Hepatocyte (in vitro differentiated cells): Measurements from ENCODE around the gene CORIN. TPM values are rescaled to one million over a fixed set of nuclear protein-coding genes. Genes with fewer than 3 reads are reported as not detected.

Source experiments
- DNase-seq: peaks from one replicate; pipeline ENCODE4 v3.0.0-alpha.2; 2016; ENCODE audit warnings: low spot score
- H2AFZ ChIP-seq: fragments of 200-600 bp; sonication (generic); 2 replicates; pipeline ENCODE4 v1.6.0; 2016; ENCODE audit warnings: antibody characterized with exemption, mild to moderate bottlenecking
- H3K27ac ChIP-seq: fragments of 200-600 bp; sonication (generic); 2 replicates; pipeline ENCODE4 v1.5.1; 2016; ENCODE audit warnings: mild to moderate bottlenecking
- H3K27me3 ChIP-seq: fragments of 200-600 bp; sonication (generic); 2 replicates; pipeline ENCODE4 v1.6.1; 2016
- H3K36me3 ChIP-seq: fragments of 200-600 bp; sonication (generic); replicated peaks from 2 replicates; pipeline ENCODE4 v1.5.1; 2016; ENCODE audit warnings: low read depth; ENCODE audit not compliant: insufficient read depth
- H3K4me1 ChIP-seq: fragments of 200-600 bp; sonication (generic); 2 replicates; pipeline ENCODE4 v1.5.1; 2016; ENCODE audit warnings: mild to moderate bottlenecking, moderate library complexity; ENCODE audit not compliant: insufficient read depth
- H3K4me2 ChIP-seq: fragments of 200-600 bp; sonication (generic); 2 replicates; pipeline ENCODE4 v1.6.0; 2016
- H3K4me3 ChIP-seq: fragments of 200-600 bp; sonication (generic); 2 replicates; pipeline ENCODE4 v1.5.1; 2016; ENCODE audit warnings: mild to moderate bottlenecking
- H3K79me2 ChIP-seq: fragments of 200-600 bp; sonication (generic); 2 replicates; pipeline ENCODE4 v1.6.0; 2017; ENCODE audit warnings: mild to moderate bottlenecking
- H3K9me2 ChIP-seq: fragments of 200-600 bp; sonication (generic); replicated peaks from 2 replicates; pipeline ENCODE4 v1.6.0; 2017; ENCODE audit warnings: mild to moderate bottlenecking; ENCODE audit not compliant: insufficient read depth
- H3K9me3 ChIP-seq: fragments of 200-600 bp; sonication (generic); 2 replicates; pipeline ENCODE4 v1.5.1; 2016; ENCODE audit warnings: low read depth, mild to moderate bottlenecking
- H4K20me1 ChIP-seq: fragments of 200-600 bp; sonication (generic); 2 replicates; pipeline ENCODE4 v1.6.0; 2016; ENCODE audit warnings: mild to moderate bottlenecking; ENCODE audit not compliant: insufficient read depth, poor library complexity, severe bottlenecking
- EZH2 ChIP-seq: fragments of 200-600 bp; sonication (generic); IDR thresholded peaks from 2 replicates; pipeline ENCODE4 v1.6.1; 2016; ENCODE audit warnings: antibody characterized with exemption, mild to moderate bottlenecking, borderline replicate concordance
- EZH2phosphoT487 ChIP-seq: fragments of 200-600 bp; sonication (generic); IDR thresholded peaks from one replicate; pipeline ENCODE4 v1.6.1; 2018; ENCODE audit warnings: antibody characterized with exemption, mild to moderate bottlenecking, low read depth, moderate library complexity; ENCODE audit not compliant: unreplicated experiment, severe bottlenecking
- WGBS: methylation state at CpG from one replicate; pipeline ENCODE4 v1.1.6; 2016; ENCODE audit warnings: low lambda C conversion rate; ENCODE audit errors: missing lambda C conversion rate; 5-methylcytosine and 5-hydroxymethylcytosine counted together
- polyA plus RNA-seq: library from polyadenylated mRNA; unstranded; fragments of >200 nt; fragmentation: Nextera tagmentation; extraction: Ambion mirVana; gene quantifications from 2 replicates; pipeline ENCODE4 v1.2.1, GENCODE V29; 2016
- total RNA-seq: library from RNA; depleted of rRNA; stranded (reverse); fragments of >200 nt; gene quantifications from 2 replicates; pipeline ENCODE4 v1.2.3, GENCODE V29; 2014
- TF ChIP-seq, protein P1 (sequence below): fragments of 200-600 bp; sonication (generic); IDR thresholded peaks from 2 replicates; pipeline ENCODE4 v1.5.1; 2016; ENCODE audit warnings: antibody characterized with exemption, mild to moderate bottlenecking; ENCODE audit not compliant: poor library complexity

The CORIN gene
- total and polyA plus RNA-seq, 2 experiments from 2014 or later: 0.13 to 0.40 TPM

DNA sequence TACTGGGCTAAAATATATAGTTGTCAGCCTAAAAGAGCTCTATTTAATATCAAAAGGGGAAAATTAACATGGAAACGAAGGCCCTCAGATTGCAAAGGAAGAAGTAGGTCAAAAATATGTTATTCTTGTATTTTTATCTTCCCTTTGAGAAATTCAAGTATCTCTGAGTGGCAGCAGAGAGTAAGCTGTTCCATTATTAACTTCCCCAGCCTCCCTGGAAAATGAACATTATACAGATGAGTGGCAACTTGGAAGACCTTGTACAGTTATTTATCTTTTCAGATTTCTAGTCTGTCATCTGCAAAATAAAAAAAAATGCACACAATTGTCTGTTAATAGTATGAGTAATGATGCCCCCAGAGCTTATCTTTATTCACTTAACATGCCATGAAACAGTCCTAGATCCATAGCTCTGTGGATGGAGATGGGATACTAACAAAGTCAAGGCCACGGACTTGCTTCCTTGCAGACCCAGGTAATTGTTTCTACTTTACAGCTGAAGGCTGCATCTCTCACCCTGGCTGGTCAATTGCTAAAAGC, 93.0 kb downstream of the CORIN start:
- Histone ChIP-seq H3K4me2 (no peak overlapping the region), H2AFZ (no peak overlapping the region)
- 73% methylated on average over 2 of the region's 2 CpGs for WGBS

DNA sequence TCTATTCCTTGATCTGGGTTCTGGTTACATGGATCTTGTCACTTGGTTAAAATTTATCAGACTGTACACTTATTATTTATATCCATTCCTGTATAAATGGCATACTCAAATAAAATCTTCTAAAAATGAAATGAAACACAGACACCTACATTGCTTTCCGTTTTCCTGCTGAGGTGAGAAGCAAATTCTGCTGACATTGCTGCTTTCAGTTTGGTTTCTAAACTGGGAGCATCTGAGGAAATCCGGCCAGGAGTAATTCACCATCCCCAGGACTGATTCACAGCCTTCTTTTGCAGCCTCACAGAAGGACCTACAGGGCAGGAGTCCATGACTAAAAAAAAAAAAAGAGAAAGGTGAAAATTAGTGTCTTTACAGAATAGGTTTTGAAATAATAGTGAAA, 93.6 kb downstream of the CORIN start:
- no peak for TF ChIP-seq EZH2
- TF ChIP-seq, protein P1, sequence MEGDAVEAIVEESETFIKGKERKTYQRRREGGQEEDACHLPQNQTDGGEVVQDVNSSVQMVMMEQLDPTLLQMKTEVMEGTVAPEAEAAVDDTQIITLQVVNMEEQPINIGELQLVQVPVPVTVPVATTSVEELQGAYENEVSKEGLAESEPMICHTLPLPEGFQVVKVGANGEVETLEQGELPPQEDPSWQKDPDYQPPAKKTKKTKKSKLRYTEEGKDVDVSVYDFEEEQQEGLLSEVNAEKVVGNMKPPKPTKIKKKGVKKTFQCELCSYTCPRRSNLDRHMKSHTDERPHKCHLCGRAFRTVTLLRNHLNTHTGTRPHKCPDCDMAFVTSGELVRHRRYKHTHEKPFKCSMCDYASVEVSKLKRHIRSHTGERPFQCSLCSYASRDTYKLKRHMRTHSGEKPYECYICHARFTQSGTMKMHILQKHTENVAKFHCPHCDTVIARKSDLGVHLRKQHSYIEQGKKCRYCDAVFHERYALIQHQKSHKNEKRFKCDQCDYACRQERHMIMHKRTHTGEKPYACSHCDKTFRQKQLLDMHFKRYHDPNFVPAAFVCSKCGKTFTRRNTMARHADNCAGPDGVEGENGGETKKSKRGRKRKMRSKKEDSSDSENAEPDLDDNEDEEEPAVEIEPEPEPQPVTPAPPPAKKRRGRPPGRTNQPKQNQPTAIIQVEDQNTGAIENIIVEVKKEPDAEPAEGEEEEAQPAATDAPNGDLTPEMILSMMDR: no peak
- TF ChIP-seq EZH2phosphoT487: no peak
- peaks cover 3% of the 10 kb centered on the region for H3K9me3 ChIP-seq
- no peaks in the 10 kb centered on the region for H3K79me2 ChIP-seq
- no peaks in the 10 kb centered on the region for H3K4me1 ChIP-seq
- H3K27ac ChIP-seq: no peak overlapping the region
- 74% methylated on average over 2 of the region's 2 CpGs for WGBS
- H2AFZ ChIP-seq: no peak overlapping the region
- no peaks in the 10 kb centered on the region for H3K27me3 ChIP-seq
- H4K20me1 ChIP-seq: no peaks in the 10 kb centered on the region
- H3K4me3 ChIP-seq: no peak overlapping the region
- H3K36me3 ChIP-seq: no peaks in the 10 kb centered on the region
- DNase-seq: no peak
- no peak overlapping the region for H3K4me2 ChIP-seq
- H3K9me2 ChIP-seq: no peaks in the 10 kb centered on the region

More for the DNA sequence above, 93.0 kb downstream of the CORIN start:
- H3K27me3 ChIP-seq: no peaks in the 10 kb centered on the region
- no peaks in the 10 kb centered on the region for H3K79me2 ChIP-seq
- no peaks in the 10 kb centered on the region for H3K9me2 ChIP-seq
- no peak for TF ChIP-seq EZH2
- TF ChIP-seq EZH2phosphoT487: no peak
- TF ChIP-seq, protein P1: no peak
- H3K4me1 ChIP-seq: no peaks in the 10 kb centered on the region
- no peaks in the 10 kb centered on the region for H3K36me3 ChIP-seq
- no peak overlapping the region for H3K4me3 ChIP-seq
- peaks cover 3% of the 10 kb centered on the region for H3K9me3 ChIP-seq
- no peaks in the 10 kb centered on the region for H4K20me1 ChIP-seq
- no peak for DNase-seq
- no peak overlapping the region for H3K27ac ChIP-seq

DNA sequence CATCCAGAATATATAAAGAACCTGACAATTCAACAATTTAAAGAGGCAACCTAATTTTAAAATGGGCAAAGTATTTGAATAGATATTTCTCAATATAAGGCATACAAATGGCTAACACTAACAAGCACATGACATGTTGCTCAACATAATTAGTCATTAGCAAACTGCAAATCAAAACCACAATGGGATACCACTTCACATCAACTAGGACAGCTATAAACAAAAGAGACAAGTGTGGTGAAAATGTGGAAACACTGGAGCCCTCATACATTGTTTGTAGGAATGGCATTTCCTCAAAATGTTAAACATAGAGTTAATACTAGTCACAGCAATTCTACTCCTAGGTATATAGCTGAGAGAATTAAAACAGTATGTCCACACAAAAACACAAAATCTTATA, 96.7 kb downstream of the CORIN start:
- H3K9me3 ChIP-seq: peaks cover 3% of the 10 kb centered on the region
- no peak overlapping the region for H3K4me3 ChIP-seq
- H3K27me3 ChIP-seq: no peaks in the 10 kb centered on the region
- no peaks in the 10 kb centered on the region for H3K4me1 ChIP-seq
- TF ChIP-seq, protein P1: no peak
- TF ChIP-seq EZH2phosphoT487: no peak
- no peak for TF ChIP-seq EZH2
- no peak overlapping the region for H3K27ac ChIP-seq
- no peaks in the 10 kb centered on the region for H3K36me3 ChIP-seq
- H4K20me1 ChIP-seq: no peaks in the 10 kb centered on the region
- no peak overlapping the region for H2AFZ ChIP-seq
- DNase-seq: no peak
- no peak overlapping the region for H3K4me2 ChIP-seq
- H3K79me2 ChIP-seq: no peaks in the 10 kb centered on the region
- no peaks in the 10 kb centered on the region for H3K9me2 ChIP-seq

DNA sequence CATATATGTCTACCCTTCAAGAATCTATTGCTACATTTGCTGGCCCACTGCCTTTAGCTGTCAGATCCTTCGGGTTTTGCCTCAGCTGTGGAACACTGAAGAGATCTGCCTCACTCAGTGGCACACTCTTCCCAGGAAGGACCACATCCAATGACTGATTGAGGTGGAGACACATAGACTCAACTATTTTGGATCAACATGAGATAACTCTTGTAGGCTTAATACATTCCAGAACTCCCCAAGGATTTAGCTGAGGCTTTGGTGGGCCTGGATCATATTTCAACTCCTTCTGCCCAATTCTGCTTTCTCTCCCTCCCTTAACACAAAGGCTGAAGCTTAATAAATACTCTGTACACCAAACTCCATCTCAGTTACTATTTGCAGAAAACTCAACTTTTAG, 100.5 kb downstream of the CORIN start:
- DNase-seq: no peak
- Histone ChIP-seq H3K9me2 (no peaks in the 10 kb centered on the region), H3K4me1 (no peaks in the 10 kb centered on the region), H3K27me3 (no peaks in the 10 kb centered on the region), H3K79me2 (no peaks in the 10 kb centered on the region), H3K27ac (no peak overlapping the region), H4K20me1 (no peaks in the 10 kb centered on the region), H2AFZ (no peak overlapping the region), H3K36me3 (no peaks in the 10 kb centered on the region), H3K4me3 (no peak overlapping the region), H3K4me2 (no peak overlapping the region), H3K9me3 (peaks cover 3% of the 10 kb centered on the region)
- WGBS: 46% methylated on average over 1 of the region's 1 CpG
- TF ChIP-seq EZH2: no peak
